HG02943 (cell line): Measurements from ENCODE around the gene PTPRF.

Source experiments
- ATAC-seq: cut with Tn5 transposase; IDR thresholded peaks from one replicate; pipeline ENCODE4 v1.9.1; 2021; ENCODE audit warnings: mild to moderate bottlenecking, low read depth, moderate library complexity; ENCODE audit not compliant: unreplicated experiment

The PTPRF gene

GRCh38 chr1:43572084-43572483 is 41.4 kb downstream of the PTPRF start:
- ATAC-seq = no peak

- no peak for ATAC-seq
Observed at GRCh38 chr1:43572538-43572937, 41.9 kb downstream of the PTPRF start.

GRCh38 chr1:43573066-43573800 is 42.5 kb downstream of the PTPRF start:
- no peak for ATAC-seq

GRCh38 chr1:43576521-43576920 is 45.8 kb downstream of the PTPRF start:
- no peak for ATAC-seq

GRCh38 chr1:43577655-43578542 is 47.2 kb downstream of the PTPRF start:
- ATAC-seq = no peak

- ATAC-seq = no peak
Observed at GRCh38 chr1:43580039-43580438, 49.4 kb downstream of the PTPRF start.

- no peak for ATAC-seq
Observed at GRCh38 chr1:43582162-43582566, 51.5 kb downstream of the PTPRF start.

- no peak for ATAC-seq
Observed at GRCh38 chr1:43583058-43583457, 52.4 kb downstream of the PTPRF start.

GRCh38 chr1:43584204-43584603 is 53.5 kb downstream of the PTPRF start:
- no peak for ATAC-seq

GRCh38 chr1:43585557-43585956 is 54.9 kb downstream of the PTPRF start:
- no peak for ATAC-seq

- no peak for ATAC-seq
Observed at GRCh38 chr1:43586136-43586731, 55.6 kb downstream of the PTPRF start.

- no peak for ATAC-seq
Observed at GRCh38 chr1:43587001-43587400, 56.3 kb downstream of the PTPRF start.

GRCh38 chr1:43587594-43587993 is 56.9 kb downstream of the PTPRF start:
- no peak for ATAC-seq

- ATAC-seq = no peak
Observed at GRCh38 chr1:43588592-43588991, 57.9 kb downstream of the PTPRF start.

GRCh38 chr1:43590388-43590925 is 59.8 kb downstream of the PTPRF start:
- ATAC-seq = no peak

- ATAC-seq = no peak
Observed at GRCh38 chr1:43591181-43591580, 60.5 kb downstream of the PTPRF start.

GRCh38 chr1:43592051-43592665 is 61.5 kb downstream of the PTPRF start:
- ATAC-seq = no peak

GRCh38 chr1:43592974-43593683 is 62.4 kb downstream of the PTPRF start:
- ATAC-seq = no peak

- ATAC-seq = no peak
Observed at GRCh38 chr1:43596579-43596978, 65.9 kb downstream of the PTPRF start.

GRCh38 chr1:43597028-43597427 is 66.3 kb downstream of the PTPRF start:
- ATAC-seq = no peak
